ENCODE data around the gene MYRIP.

MYRIP gene

GRCh38 chr3:40148827-40149226 is 339.4 kb downstream of the MYRIP start:
- Mint-ChIP-seq H3K36me3 (ENCODE audit: low read depth) (no peaks in the 10 kb centered on the region), H3K9me3 (peaks cover under 1% of the 10 kb centered on the region), H3K4me3 (no peak overlapping the region), H3K27me3 (ENCODE audit: low read depth) (no peaks in the 10 kb centered on the region), H3K27ac (no peak overlapping the region), H3K4me1 (no peaks in the 10 kb centered on the region)
- TF ChIP-seq CTCF (IDR thresholded peaks at IDR 0.05; ENCODE audit: unreplicated experiment in 3 of 3) = no peak

- H3K27ac Mint-ChIP-seq = no peak overlapping the region
- H3K27me3 Mint-ChIP-seq (ENCODE audit: low read depth) = no peaks in the 10 kb centered on the region
- no peaks in the 10 kb centered on the region for H3K9me3 Mint-ChIP-seq
- H3K4me3 Mint-ChIP-seq = no peak overlapping the region
- H3K4me1 Mint-ChIP-seq = no peaks in the 10 kb centered on the region
- no peaks in the 10 kb centered on the region for H3K36me3 Mint-ChIP-seq (ENCODE audit: low read depth)
- no peak for TF ChIP-seq CTCF (IDR thresholded peaks at IDR 0.05; ENCODE audit: unreplicated experiment in 3 of 3)
Observed at GRCh38 chr3:40152482-40153133, 343.2 kb downstream of the MYRIP start.

- H3K9me3 Mint-ChIP-seq = peaks cover 16% of the 10 kb centered on the region
- H3K27me3 Mint-ChIP-seq (ENCODE audit: low read depth) = peaks cover 3% of the 10 kb centered on the region
- no peak for TF ChIP-seq CTCF (IDR thresholded peaks at IDR 0.05; ENCODE audit: unreplicated experiment in 3 of 3)
- no peaks in the 10 kb centered on the region for H3K4me1 Mint-ChIP-seq
- H3K27ac Mint-ChIP-seq = no peak overlapping the region
- no peak overlapping the region for H3K4me3 Mint-ChIP-seq
- peaks cover 11% of the 10 kb centered on the region for H3K36me3 Mint-ChIP-seq (ENCODE audit: low read depth)
Observed at GRCh38 chr3:40160933-40161332, 351.5 kb downstream of the MYRIP start.

- no peak overlapping the region for H3K4me3 Mint-ChIP-seq
- H3K27me3 Mint-ChIP-seq (ENCODE audit: low read depth) = peaks cover 3% of the 10 kb centered on the region
- H3K36me3 Mint-ChIP-seq (ENCODE audit: low read depth) = peaks cover 11% of the 10 kb centered on the region
- H3K4me1 Mint-ChIP-seq = no peaks in the 10 kb centered on the region
- H3K27ac Mint-ChIP-seq = no peak overlapping the region
- peaks cover 16% of the 10 kb centered on the region for H3K9me3 Mint-ChIP-seq
- TF ChIP-seq CTCF (IDR thresholded peaks at IDR 0.05; ENCODE audit: unreplicated experiment in 3 of 3) = no peak
Observed at GRCh38 chr3:40162616-40163015, 353.2 kb downstream of the MYRIP start.

GRCh38 chr3:40166997-40167396 is 357.6 kb downstream of the MYRIP start:
- H3K27me3 Mint-ChIP-seq (ENCODE audit: low read depth) = no peaks in the 10 kb centered on the region
- no peaks in the 10 kb centered on the region for H3K9me3 Mint-ChIP-seq
- no peaks in the 10 kb centered on the region for H3K36me3 Mint-ChIP-seq (ENCODE audit: low read depth)
- no peak for TF ChIP-seq CTCF (IDR thresholded peaks at IDR 0.05; ENCODE audit: unreplicated experiment in 3 of 3)
- H3K4me1 Mint-ChIP-seq = no peaks in the 10 kb centered on the region
- H3K27ac Mint-ChIP-seq = no peak overlapping the region
- H3K4me3 Mint-ChIP-seq = no peak overlapping the region

GRCh38 chr3:40167958-40168357 is 358.5 kb downstream of the MYRIP start:
- H3K27me3 Mint-ChIP-seq (ENCODE audit: low read depth) = no peaks in the 10 kb centered on the region
- no peaks in the 10 kb centered on the region for H3K9me3 Mint-ChIP-seq
- H3K36me3 Mint-ChIP-seq (ENCODE audit: low read depth) = no peaks in the 10 kb centered on the region
- no peak for TF ChIP-seq CTCF (IDR thresholded peaks at IDR 0.05; ENCODE audit: unreplicated experiment in 3 of 3)
- H3K4me1 Mint-ChIP-seq = no peaks in the 10 kb centered on the region
- H3K27ac Mint-ChIP-seq = no peak overlapping the region
- H3K4me3 Mint-ChIP-seq = no peak overlapping the region
